K562 (cell line): ENCODE results near the gene SMU1. TPM values are rescaled to one million over a fixed set of nuclear protein-coding genes. Genes with fewer than 3 reads are reported as not detected.

ENCODE experiments used
- ATAC-seq: fragments of 200-7000 bp; cut with Tn5 transposase; 3 replicates; pipeline ENCODE4 v1.9.1; 2020; ENCODE audit warnings: moderate library complexity
- BruUV-seq: library from RNA; stranded (reverse); fragments of 400-500 nt; replicated peaks from 2 replicates; lab custom pipeline; 2021; lab: Mats Ljungman, UMichigan
- CTCF ChIA-PET: fragments of 300-600 bp; formaldehyde crosslinking; extraction: SDS; loops from one replicate; lab custom pipeline; 2021; ENCODE audit warnings: low intra/inter-chr PET ratio; lab: Yijun Ruan, JAX
- POLR2A ChIA-PET: fragments of 300-600, 350-650 bp; sonication (Branson Sonifier 250); formaldehyde crosslinking; extraction: SDS; loops from one replicate; lab custom pipeline; 2021; ENCODE audit warnings: antibody characterized with exemption, inconsistent platforms; lab: Yijun Ruan, JAX
- DNase-seq, 4 experiments: peaks; one replicate each; pipeline versions ENCODE4 v3.0.0 to v3.0.0-alpha.2; 2011 to 2018; ENCODE audit warnings: low spot score in 3 of 4, mixed read lengths in 3 of 4; ENCODE audit errors: extremely low read depth in 1 of 4
- FAIRE-seq: peaks from 2 replicates; lab custom pipeline; 2011; peaks lifted over from hg19 to GRCh38; lab: Jason Lieb, UNC
- H2AFZ ChIP-seq: 2 replicates; pipeline ENCODE4 v1.6.0; 2011; ENCODE audit warnings: low read depth, low read length, control low read depth, inconsistent platforms
- H3K27ac ChIP-seq: fragments of 200-600 bp; 3 replicates; pipeline ENCODE4 v1.8.0; 2011; ENCODE audit warnings: low read depth, mild to moderate bottlenecking, control low read depth, inconsistent platforms, low read length, moderate library complexity, mixed read lengths; ENCODE audit errors: extremely low read depth
- H3K27me3 ChIP-seq, 2 experiments: fragments of 300-600 bp in 1 of 2; 2 replicates in 1 of 2; 3 replicates in 1 of 2; pipeline versions ENCODE4 v1.6.0 to v1.8.0; 2011; ENCODE audit warnings: inconsistent platforms in 2 of 2, low read length in 2 of 2, mild to moderate bottlenecking in 1 of 2, mixed read lengths in 1 of 2, moderate library complexity in 1 of 2; ENCODE audit not compliant: control insufficient read depth in 2 of 2, insufficient read depth in 2 of 2
- H3K36me3 ChIP-seq: fragments of 300-600 bp; 3 replicates; pipeline ENCODE4 v1.8.0; 2011; ENCODE audit warnings: mild to moderate bottlenecking, low read length, inconsistent platforms; ENCODE audit not compliant: control insufficient read depth, insufficient read depth
- H3K4me1 ChIP-seq, 2 experiments: fragments of 200-600 bp in 1 of 2; replicated peaks in 1 of 2; 2 replicates in 1 of 2; 3 replicates in 1 of 2; pipeline versions ENCODE4 v1.5.1 to v1.8.0; 2011; ENCODE audit warnings: inconsistent platforms in 2 of 2, low read length in 2 of 2, mild to moderate bottlenecking in 1 of 2, mixed read lengths in 1 of 2, moderate library complexity in 1 of 2; ENCODE audit not compliant: control insufficient read depth in 2 of 2, insufficient read depth in 2 of 2
- H3K4me2 ChIP-seq: 2 replicates; pipeline ENCODE4 v1.6.1; 2011; ENCODE audit warnings: low read length, control low read depth, inconsistent platforms, mixed read lengths; ENCODE audit not compliant: insufficient read depth
- H3K4me3 ChIP-seq: fragments of 200-600 bp; sonication (generic), shearing (Covaris generic); 2 replicates; pipeline ENCODE4 v1.5.1; 2016; ENCODE audit warnings: control low read depth, inconsistent platforms
- H3K79me2 ChIP-seq: fragments of 200-600 bp; 3 replicates; pipeline ENCODE4 v1.8.0; 2011; ENCODE audit warnings: low read length, inconsistent platforms; ENCODE audit not compliant: control insufficient read depth, insufficient read depth
- H3K9ac ChIP-seq, 2 experiments: 2 replicates each; pipeline versions ENCODE4 v1.6.0 to v1.6.1; 2011; ENCODE audit warnings: low read depth in 2 of 2, low read length in 2 of 2, control low read depth in 1 of 2, inconsistent platforms in 1 of 2, mild to moderate bottlenecking in 1 of 2, mixed read lengths in 1 of 2; ENCODE audit not compliant: insufficient read depth in 1 of 2
- H3K9me1 ChIP-seq: one replicate; pipeline ENCODE4 v1.6.0; 2011; ENCODE audit warnings: inconsistent platforms, mild to moderate bottlenecking, low read length, moderate library complexity; ENCODE audit not compliant: control insufficient read depth, insufficient read depth
- H3K9me3 ChIP-seq: replicated peaks from 2 replicates; pipeline ENCODE4 v1.5.1; 2011; ENCODE audit warnings: low read depth, low read length, inconsistent platforms; ENCODE audit not compliant: control insufficient read depth, insufficient read depth
- H4K20me1 ChIP-seq: replicated peaks from 2 replicates; pipeline ENCODE4 v1.6.1; 2011; ENCODE audit warnings: low read length, inconsistent platforms, mixed read lengths; ENCODE audit not compliant: control insufficient read depth, insufficient read depth
- BCL6 ChIP-seq: fragments of 250-450 bp; sonication (Bioruptor Pico); IDR thresholded peaks from 2 replicates; pipeline ENCODE4 v1.4.0; 2020
- E2F5 ChIP-seq: sonication (generic); formaldehyde crosslinking; IDR thresholded peaks from 2 replicates; pipeline ENCODE4 v1.8.0; 2022; ENCODE audit warnings: mild to moderate bottlenecking, missing genetic modification reagents
- ESRRB ChIP-seq: fragments of 250-450 bp; sonication (Bioruptor Pico); IDR thresholded peaks from 2 replicates; pipeline ENCODE4 v1.5.0; 2020; ENCODE audit warnings: mild to moderate bottlenecking, moderate library complexity, borderline replicate concordance
- FOXJ2 ChIP-seq: fragments of 200-800 bp; sonication (Bioruptor generic); IDR thresholded peaks from 2 replicates; pipeline ENCODE4 v1.6.1; 2016; ENCODE audit warnings: missing genetic modification characterization, missing compliant biosample characterization
- GATAD2A ChIP-seq: fragments of 450-650 bp; IDR thresholded peaks from 2 replicates; pipeline ENCODE4 v1.6.1; 2017
- HES1 ChIP-seq: fragments of 450-650 bp; IDR thresholded peaks from 2 replicates; pipeline ENCODE4 v1.6.1; 2016; ENCODE audit warnings: low read depth, mild to moderate bottlenecking, moderate library complexity
- ID3 ChIP-seq, 2 experiments: fragments of 250-450 bp in 1 of 2; fragments of 450-650 bp in 1 of 2; sonication (Bioruptor Pico) in 1 of 2; IDR thresholded peaks; 2 replicates each; pipeline versions ENCODE4 v1.6.1 to v1.8.0; 2016 to 2021; ENCODE audit warnings: mild to moderate bottlenecking in 2 of 2, moderate library complexity in 2 of 2, missing compliant biosample characterization in 1 of 2, missing genetic modification characterization in 1 of 2
- SMARCC2 ChIP-seq: fragments of 450-650 bp; IDR thresholded peaks from 2 replicates; pipeline ENCODE4 v1.6.1; 2017; ENCODE audit warnings: antibody characterized with exemption, moderate library complexity, mild to moderate bottlenecking, low read depth
- SUPT5H ChIP-seq: fragments of 450-650 bp; IDR thresholded peaks from 2 replicates; pipeline ENCODE4 v1.6.1; 2016
- ZBTB1 ChIP-seq: sonication (generic); formaldehyde crosslinking; IDR thresholded peaks from 2 replicates; pipeline ENCODE4 v1.8.1; 2023; ENCODE audit warnings: missing genetic modification reagents, low read depth, mild to moderate bottlenecking, borderline replicate concordance
- ZC3H8 ChIP-seq: fragments of 450-650 bp; IDR thresholded peaks from 2 replicates; pipeline ENCODE4 v1.6.1; 2017
- ZNF655 ChIP-seq: fragments of 250-450 bp; sonication (Bioruptor Pico); IDR thresholded peaks from 2 replicates; pipeline ENCODE4 v1.5.0; 2021
- WGBS: fragments of 100-300 bp; shearing (Covaris generic); methylation state at CpG from one replicate; pipeline ENCODE4 v1.1.6; 2016; ENCODE audit warnings: low coverage, mixed read lengths; ENCODE audit not compliant: insufficient coverage; ENCODE audit errors: missing lambda C conversion rate; 5-methylcytosine and 5-hydroxymethylcytosine counted together
- in situ Hi-C: fragments of 300-500 bp; cut with MboI; formaldehyde crosslinking; loops from 4 replicates; pipeline ENCODE4 v1.15.0; 2018; ENCODE audit warnings: inconsistent platforms, mixed read lengths
- intact Hi-C: fragments of 100-400 bp; cut with micrococcal nuclease; formaldehyde crosslinking; loops from 2 replicates; pipeline ENCODE4 v1.14.2; 2022
- polyA plus RNA-seq, 8 experiments: library from polyadenylated mRNA; depleted of rRNA in 4 of 8; stranded (reverse) in 5 of 8; unstranded in 3 of 8; fragments of >200 nt; fragmentation: Nextera tagmentation in 2 of 8; fragmentation: Illumina TruSeq in 1 of 8; extraction: Ambion mirVana in 2 of 8; extraction: Trizol in 1 of 8; gene quantifications; 2 replicates each; pipeline versions ENCODE4 v1.2.1 to v1.2.3, GENCODE V29; 2011 to 2014; ENCODE audit warnings: inconsistent platforms in 1 of 8, missing spikeins in 1 of 8
- total RNA-seq, 7 experiments: library from RNA; depleted of rRNA in 6 of 7; stranded (reverse); fragments of >200 nt in 6 of 7; fragmentation: Illumina TruSeq in 2 of 7; extraction: Trizol in 2 of 7; gene quantifications; 2 replicates each; pipeline versions ENCODE4 v1.2.1 to v1.2.3, GENCODE V29; 2011 to 2021; ENCODE audit warnings: low replicate concordance in 1 of 7

SMU1 gene
- total and polyA plus RNA-seq, 9 of the 15 experiments (the other 6 are each of a cell fraction or from before 2014, with no cell fraction given) = 13.2 to 33.4 (median 20.7) TPM

- Histone ChIP-seq H3K4me1 (no peaks in the 10 kb centered on the region), H3K9me3 (no peaks in the 10 kb centered on the region), H3K4me2 (no peak overlapping the region), H3K79me2 (no peaks in the 10 kb centered on the region), H3K9ac (no peak overlapping the region), H3K36me3 (peaks cover 46% of the 10 kb centered on the region; the same call in 2 of the 3 replicates), H3K4me3 (no peak overlapping the region), H4K20me1 (no peaks in the 10 kb centered on the region), H3K27ac (no peak overlapping the region), H3K27me3 (no peaks in the 10 kb centered on the region), H2AFZ (no peak overlapping the region), H3K9me1 (no peaks in the 10 kb centered on the region)
- intact Hi-C loops = no loop called here
- CTCF ChIA-PET = no interaction called here
- no TSS peak for BruUV-seq
- DNase-seq (no peak), ATAC-seq (no peak), FAIRE-seq (no peak)
- in situ Hi-C loops = no loop called here
- TF ChIP-seq ESRRB (CRISPR knock-in tag) (no peak), ZNF655 (CRISPR knock-in tag) (no peak), ZC3H8 (no peak), GATAD2A (no peak)
- POLR2A ChIA-PET = no interaction called here
- WGBS = 100% methylated on average over 1 of the region's 1 CpG
These were observed 30.4 kb downstream of the SMU1 start for GRCh38 chr9:33046061-33046460.

GRCh38 chr9:33044677-33045282 is 31.7 kb downstream of the SMU1 start:
- in situ Hi-C loops = no loop called here
- DNase-seq = no peak
- Histone ChIP-seq H3K4me3 (no peak overlapping the region), H3K4me2 (no peak overlapping the region), H3K36me3 (peaks cover 48% of the 10 kb centered on the region; the same call in 2 of the 3 replicates), H3K4me1 (no peaks in the 10 kb centered on the region), H3K9me1 (no peaks in the 10 kb centered on the region), H3K9ac (no peak overlapping the region), H3K27ac (no peak overlapping the region), H4K20me1 (no peaks in the 10 kb centered on the region), H3K9me3 (no peaks in the 10 kb centered on the region), H2AFZ (no peak overlapping the region), H3K79me2 (no peaks in the 10 kb centered on the region), H3K27me3 (no peaks in the 10 kb centered on the region)
- TF ChIP-seq ID3 (CRISPR knock-in tag; IDR thresholded peaks at IDR 0.05) = no peak
- no peak for TF ChIP-seq ID3 (tag; IDR thresholded peaks at IDR 0.05)
- TF ChIP-seq SMARCC2 = no peak
- TF ChIP-seq ZBTB1 = no peak
- no peak for TF ChIP-seq BCL6 (CRISPR knock-in tag)
- TF ChIP-seq HES1 = no peak
- TF ChIP-seq FOXJ2 = no peak
- no peak for TF ChIP-seq SUPT5H
- no peak for TF ChIP-seq E2F5
- intact Hi-C loops = no loop called here
- ChIA-PET POLR2A (interaction anchor here (1.5 kb wide), 1 partner anchor 20 kb away, joined by 7 read pairs; the partner anchor contains the start of gene DNAJA1), CTCF (no interaction called here)
- no TSS peak for BruUV-seq
- 91% methylated on average over 10 of the region's 12 CpGs for WGBS
- FAIRE-seq = no peak
- ATAC-seq = no peak
